Right ventricle myocardium superior (tissue), 1 donor: ENCODE data around the gene SLC5A10. TPM values are rescaled to one million over a fixed set of nuclear protein-coding genes. Genes with fewer than 3 reads are reported as not detected.
"Not testable (repeated sequence)": the region's sequence is repeated elsewhere in the genome, so short reads cannot be mapped to it uniquely, and the experiment has no call there.

Experiments used
- ATAC-seq: fragments of 200-7000 bp; cut with Tn5 transposase; one replicate; pipeline ENCODE4 v1.9.1; 2020; ENCODE audit warnings: mild to moderate bottlenecking; ENCODE audit not compliant: poor library complexity
- DNase-seq: peaks from one replicate; pipeline ENCODE4 v3.0.0-alpha.2; 2020
- intact Hi-C: fragments of 100-400 bp; cut with DNase I; formaldehyde crosslinking; loops from one replicate; pipeline ENCODE4 v1.11.2; 2022
- total RNA-seq: library from RNA; stranded (reverse); fragmentation: NEBNext Ultra II Directional; extraction: Animal tissue kit (Norgen Biotek cat#: 25700); gene quantifications from one replicate; pipeline ENCODE4 v1.2.1, GENCODE V29; 2021
- donor health status: DM: no; HTN: yes; CAD: no; lungs with severe emphysema.

Gene SLC5A10
- total RNA-seq, 1 donor from 2014 or later, result not detected

DNA sequence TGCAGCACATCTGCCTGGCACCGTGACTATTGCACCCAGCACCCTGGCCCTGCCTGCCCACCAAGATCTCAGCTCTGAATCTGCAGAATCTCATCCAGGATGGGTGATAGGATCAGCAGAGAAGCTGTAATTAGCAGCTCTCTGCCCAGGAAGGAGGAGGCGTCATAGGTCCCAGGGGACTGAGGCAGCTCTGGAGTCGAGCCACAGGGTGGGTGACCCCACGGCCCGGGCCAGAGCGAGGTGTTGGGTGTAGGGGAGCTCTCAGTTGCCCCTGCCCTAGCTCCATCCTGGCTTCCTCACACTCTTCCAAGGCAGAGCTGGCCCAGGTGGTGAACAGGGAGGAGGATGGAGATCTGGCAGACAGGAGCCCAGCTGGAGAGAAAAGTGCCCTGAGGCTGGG is 70.8 kb downstream of the SLC5A10 start:
- ATAC-seq, result no peak
- peak; percentile 29 for DNase-seq
- intact Hi-C loops, result no loop called here

GRCh38 chr17:19023209-19023999 is 71.4 kb downstream of the SLC5A10 start:
- peak; percentile 22 for DNase-seq
- intact Hi-C loops, result no loop called here
- no peak for ATAC-seq

DNA sequence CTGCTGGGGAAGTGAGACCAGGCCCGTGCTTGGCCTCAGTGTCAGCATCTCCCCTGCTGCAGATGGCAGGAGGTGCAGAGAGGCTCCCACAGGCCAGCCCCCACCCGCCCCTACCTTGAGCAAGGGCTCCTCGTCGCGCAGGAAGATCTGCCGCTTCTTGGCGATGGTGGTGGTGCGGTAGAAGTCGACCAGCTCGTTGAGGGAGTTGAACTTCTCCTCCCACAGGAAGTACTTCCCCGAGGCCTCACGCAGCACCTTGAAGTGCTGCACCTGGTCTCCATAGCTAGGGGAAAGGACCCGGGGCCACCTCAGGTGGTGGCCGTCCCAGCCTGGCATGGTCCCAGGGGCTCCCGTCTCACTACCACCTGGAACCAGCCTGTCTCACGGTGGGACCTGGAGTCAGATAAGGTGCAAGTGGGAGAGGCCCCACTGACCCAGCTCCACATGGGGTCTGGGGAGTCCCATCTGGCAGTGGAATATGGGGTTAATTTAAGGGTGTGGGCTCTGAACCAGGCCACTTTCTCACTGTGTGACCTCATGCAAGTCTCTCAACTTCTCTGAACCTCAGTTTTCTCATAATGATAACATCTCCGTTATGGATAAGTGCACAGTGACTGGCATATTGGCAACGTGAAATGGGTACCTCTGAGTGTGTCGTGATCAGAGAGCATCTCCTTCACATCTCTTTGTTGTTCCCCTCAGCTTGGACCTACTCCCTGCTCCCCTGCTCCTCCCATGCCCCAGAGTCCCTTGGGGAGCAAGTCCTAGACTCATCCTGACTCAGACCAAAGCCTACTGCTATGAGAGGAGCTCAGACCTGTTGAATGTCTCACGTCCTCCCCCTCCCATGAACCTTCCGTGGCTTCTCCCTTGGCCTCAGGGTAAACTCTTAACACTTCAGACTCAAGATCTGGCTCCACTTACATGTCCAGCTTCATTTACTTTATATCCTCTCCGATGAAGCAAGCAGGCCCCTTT is 72.4 kb downstream of the SLC5A10 start:
- intact Hi-C loops, result no loop called here
- DNase-seq (peak; percentile 19), ATAC-seq (no peak)

DNA sequence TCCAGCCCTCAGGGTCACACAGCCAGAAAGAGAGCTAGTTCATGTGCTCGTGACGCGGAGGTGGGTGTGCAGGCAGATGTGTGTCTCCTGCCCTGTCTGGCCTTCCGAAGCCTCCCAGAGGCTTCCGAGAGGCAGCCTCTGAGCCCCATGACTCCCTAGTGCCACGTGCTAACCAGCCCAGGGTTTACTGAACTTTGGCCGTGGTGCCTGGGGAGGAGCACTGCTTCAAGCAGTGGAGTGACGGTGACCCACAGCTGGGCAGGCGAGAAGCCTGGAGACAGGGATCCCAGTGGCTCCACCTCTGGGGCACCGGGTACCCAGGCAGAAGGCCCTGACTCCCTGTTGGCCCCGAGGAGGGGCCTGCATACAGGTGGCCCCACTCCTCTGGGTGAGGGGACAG is 76.7 kb downstream of the SLC5A10 start:
- DNase-seq, intact Hi-C loops, ATAC-seq: not testable (repeated sequence)

DNA sequence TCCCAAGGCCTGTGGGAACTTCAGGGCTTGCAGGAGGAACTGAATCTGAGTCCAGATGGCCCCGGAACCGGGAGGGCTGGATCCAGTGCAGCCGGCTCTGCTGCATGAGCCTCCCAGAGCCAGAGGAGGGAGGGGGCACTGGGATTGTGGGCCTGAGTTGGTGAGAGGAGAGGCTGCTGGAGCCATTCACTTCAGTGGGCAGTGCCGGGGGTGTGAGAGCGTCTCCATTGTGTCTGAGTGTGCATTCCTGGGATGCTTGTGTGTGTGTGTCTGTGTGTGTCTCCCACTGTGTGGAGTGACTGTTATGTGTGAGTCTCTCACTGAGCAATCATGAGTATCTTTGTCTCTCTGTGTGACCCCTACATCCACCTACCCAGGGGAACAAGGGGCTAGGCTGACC is 77.8 kb downstream of the SLC5A10 start:
- ATAC-seq, DNase-seq, intact Hi-C loops: not testable (repeated sequence)

- ATAC-seq, intact Hi-C loops, DNase-seq: not testable (repeated sequence)
Measured at GRCh38 chr17:19030771-19031449, 78.9 kb downstream of the SLC5A10 start.

DNA sequence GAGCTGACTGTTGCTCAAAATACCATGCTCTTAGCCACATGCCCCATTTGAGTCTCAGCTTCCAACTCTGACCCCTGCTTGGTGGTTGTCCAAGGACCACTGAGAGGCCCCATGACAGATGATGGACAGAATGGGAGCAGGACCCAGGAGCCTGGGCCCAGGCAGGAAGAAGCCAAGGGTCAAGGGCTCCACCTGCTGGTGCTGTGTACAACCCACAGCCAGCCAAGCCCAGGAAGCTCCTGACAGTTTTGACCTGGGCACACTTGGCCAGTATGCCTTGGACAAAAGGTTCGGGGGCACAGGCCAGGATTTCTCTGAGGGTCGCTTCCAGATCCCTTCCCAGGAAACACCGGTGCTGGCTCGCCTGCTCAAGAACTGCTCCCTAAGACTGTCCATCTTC is 79.8 kb downstream of the SLC5A10 start:
- ATAC-seq, result peak; percentile 90
- DNase-seq, result peak; percentile 73
- intact Hi-C loops, result not testable (repeated sequence)

DNA sequence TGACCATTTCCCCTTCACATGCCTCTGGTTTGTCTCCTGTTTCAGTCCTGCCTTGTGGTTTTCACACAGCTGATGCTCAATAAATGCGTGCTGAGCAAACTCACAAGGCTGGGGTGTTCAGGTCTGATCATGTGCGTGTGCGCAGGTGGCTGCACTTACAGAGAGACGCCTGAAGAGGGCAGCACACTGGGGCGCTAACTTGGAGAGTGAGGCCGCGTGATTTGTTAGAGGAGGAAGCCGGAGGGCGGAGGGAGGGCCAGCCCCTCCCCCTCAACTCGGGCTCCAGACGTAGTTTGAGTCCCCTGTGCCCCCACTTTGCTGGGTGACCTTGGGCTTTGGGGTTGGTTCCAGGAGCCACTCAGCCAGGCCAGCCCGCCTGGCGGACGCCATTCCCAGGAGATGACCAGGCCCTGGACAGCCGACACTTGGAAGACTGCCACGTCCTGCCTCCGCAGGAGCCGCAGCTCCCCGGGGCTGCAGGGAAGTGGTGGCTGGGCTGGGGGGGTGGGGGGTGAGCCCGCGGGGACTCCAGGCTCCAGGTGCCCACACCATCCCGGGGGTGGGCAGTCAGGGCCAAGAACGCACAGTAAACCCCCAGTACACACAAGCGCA is 80.5 kb downstream of the SLC5A10 start:
- intact Hi-C loops, DNase-seq: not testable (repeated sequence)
- ATAC-seq, result peak; percentile 90

DNA sequence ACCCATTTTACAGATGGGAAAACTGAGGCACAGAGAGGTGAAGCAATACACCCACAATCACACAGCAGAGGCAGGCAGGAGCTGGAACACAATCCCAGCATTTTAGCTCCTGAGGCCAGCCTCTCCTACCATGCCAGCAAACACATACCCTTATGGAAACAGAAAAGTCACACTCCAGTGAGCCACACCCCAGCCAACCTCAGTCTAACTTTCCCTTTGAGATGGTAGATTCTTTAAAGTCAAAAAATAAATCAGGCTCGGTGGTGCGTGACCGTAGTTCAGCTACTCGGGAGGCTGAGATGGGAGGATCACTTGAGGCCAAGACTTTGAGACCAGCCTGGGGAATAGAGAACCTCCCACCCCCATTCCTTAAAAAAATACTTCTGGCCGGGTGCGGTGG is 84.2 kb downstream of the SLC5A10 start:
- DNase-seq, ATAC-seq, intact Hi-C loops: not testable (repeated sequence)

- DNase-seq, result not testable (repeated sequence)
Measured at GRCh38 chr17:19037547-19037946, 85.6 kb downstream of the SLC5A10 start.

DNA sequence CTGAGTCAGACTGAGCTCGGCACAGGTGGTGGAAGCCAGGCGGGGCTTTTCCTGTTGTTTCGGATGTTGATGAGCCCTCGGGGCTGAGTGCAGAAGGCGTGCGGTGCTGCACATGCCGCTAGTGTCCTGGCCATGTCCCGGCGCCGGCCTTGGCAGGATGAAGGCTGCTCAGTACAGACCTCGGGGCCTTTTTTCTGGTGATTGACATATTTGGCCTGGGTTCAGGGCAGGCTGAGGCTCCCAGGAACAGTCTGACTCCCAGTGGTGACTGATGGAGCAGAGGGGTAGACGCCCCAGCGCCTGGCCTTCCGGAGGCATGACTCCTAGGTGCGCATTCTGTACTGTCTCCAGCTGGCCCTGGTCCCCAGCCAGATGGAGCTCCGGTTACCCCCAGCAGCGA is 86.0 kb downstream of the SLC5A10 start:
- ATAC-seq, result peak; percentile 83
- intact Hi-C loops, DNase-seq: not testable (repeated sequence)

More at GRCh38 chr17:19037547-19037946, 85.6 kb downstream of the SLC5A10 start:
- ATAC-seq, intact Hi-C loops: not testable (repeated sequence)

DNA sequence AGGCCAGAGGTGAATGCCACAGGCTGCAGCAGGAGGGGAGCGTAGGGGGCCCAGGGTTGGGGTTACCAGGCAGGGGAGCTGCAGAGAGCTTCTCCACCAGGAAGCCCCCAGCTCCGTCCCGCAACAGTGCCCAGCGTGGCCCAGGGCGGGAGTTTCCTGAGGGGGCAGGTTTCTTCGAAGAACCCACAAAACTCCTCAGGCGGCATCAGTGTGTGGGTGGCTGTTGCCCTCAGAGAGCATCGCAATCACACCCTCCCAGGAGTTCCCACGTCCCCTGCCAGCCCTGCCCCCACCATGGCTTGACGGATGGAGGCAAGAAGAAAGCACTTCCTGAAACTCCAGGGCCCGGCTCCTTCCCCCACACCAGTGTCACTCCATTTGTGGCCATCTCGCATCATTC is 86.8 kb downstream of the SLC5A10 start:
- intact Hi-C loops, DNase-seq, ATAC-seq: not testable (repeated sequence)

DNA sequence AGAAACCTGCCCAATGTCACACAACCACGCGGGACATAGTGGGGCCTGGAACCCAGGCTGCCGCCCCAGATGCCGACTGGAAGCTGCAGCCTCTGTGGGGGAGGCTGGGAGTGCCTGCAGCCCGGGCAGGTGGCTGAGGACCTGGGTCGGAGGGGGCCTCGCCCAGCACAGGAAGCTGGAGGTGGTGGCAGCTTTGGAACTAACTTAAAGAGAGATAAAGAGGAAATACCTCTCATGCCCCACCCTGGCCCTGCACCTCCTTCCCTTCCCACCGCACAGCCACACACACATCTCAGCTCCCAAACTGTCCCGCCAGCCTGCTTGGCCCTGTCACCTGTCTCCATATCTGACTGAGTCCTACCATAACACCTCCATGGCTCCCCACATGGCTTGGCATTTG is 88.4 kb downstream of the SLC5A10 start:
- ATAC-seq, intact Hi-C loops, DNase-seq: not testable (repeated sequence)

- intact Hi-C loops, ATAC-seq, DNase-seq: not testable (repeated sequence)
Measured at GRCh38 chr17:19041871-19042270, 89.9 kb downstream of the SLC5A10 start.

- ATAC-seq, DNase-seq, intact Hi-C loops: not testable (repeated sequence)
Measured at GRCh38 chr17:19042369-19042768, 90.4 kb downstream of the SLC5A10 start.

- intact Hi-C loops, DNase-seq, ATAC-seq: not testable (repeated sequence)
Measured at GRCh38 chr17:19043032-19043431, 91.1 kb downstream of the SLC5A10 start.

DNA sequence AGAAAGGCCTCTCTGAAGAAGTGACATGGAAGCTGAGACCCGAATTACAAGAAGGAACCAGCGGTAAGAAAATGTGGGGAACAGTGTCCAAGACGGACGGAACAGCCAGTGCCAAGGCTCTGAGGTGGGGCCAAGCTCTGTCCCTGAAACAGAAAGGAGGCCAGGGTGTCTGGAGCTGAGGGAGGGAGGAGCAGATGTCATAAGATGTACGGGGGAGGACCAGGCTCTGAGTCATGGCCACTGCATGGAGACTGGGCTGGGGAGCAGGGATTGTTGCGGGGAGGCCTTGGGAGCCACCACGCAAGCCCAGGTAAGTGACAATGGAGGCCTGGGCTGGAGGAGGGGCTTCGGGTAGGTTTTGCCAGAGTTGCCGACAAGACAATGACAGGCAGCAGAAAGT is 92.7 kb downstream of the SLC5A10 start:
- DNase-seq, intact Hi-C loops, ATAC-seq: not testable (repeated sequence)

- intact Hi-C loops, DNase-seq: not testable (repeated sequence)
- peak; percentile 52 for ATAC-seq
Measured at GRCh38 chr17:19046782-19047375, 94.9 kb downstream of the SLC5A10 start, which contains the start of gene GRAP. Gene GRAP (minus strand): TSS chr17:19046957. CDS start chr17:19046926, 31 bp downstream.
